GM12891 (cell line): ENCODE results near the gene INPP5F.

Experiments
- DNase-seq: peaks from one replicate; pipeline ENCODE4 v3.0.0; 2011; ENCODE audit warnings: low spot score; ENCODE audit not compliant: insufficient read length
- FAIRE-seq: peaks from 2 replicates; lab custom pipeline; 2011; peaks lifted over from hg19 to GRCh38; lab: Jason Lieb, UNC
- PAX5 ChIP-seq: IDR thresholded peaks from 2 replicates; pipeline ENCODE4 v1.6.1; 2011; ENCODE audit warnings: low read length, moderate library complexity, mild to moderate bottlenecking; ENCODE audit not compliant: insufficient read depth, severe bottlenecking
- POLR2A ChIP-seq: IDR thresholded peaks from 2 replicates; pipeline ENCODE4 v1.6.1; 2011; ENCODE audit warnings: low read depth, low read length, control low read depth
- POLR2AphosphoS5 ChIP-seq: IDR thresholded peaks from 2 replicates; pipeline ENCODE4 v1.6.1; 2011; ENCODE audit warnings: low read depth, low read length, control low read depth
- POU2F2 ChIP-seq: IDR thresholded peaks from 2 replicates; pipeline ENCODE4 v1.6.1; 2011; ENCODE audit warnings: low read depth, mild to moderate bottlenecking, control low read depth, low read length, moderate library complexity
- SPI1 ChIP-seq: IDR thresholded peaks from 2 replicates; pipeline ENCODE4 v1.6.1; 2011; ENCODE audit warnings: low read depth, low read length, control low read depth
- TAF1 ChIP-seq: IDR thresholded peaks from 2 replicates; pipeline ENCODE4 v1.6.1; 2011; ENCODE audit warnings: low read depth, low read length, control low read depth

The INPP5F gene

DNA sequence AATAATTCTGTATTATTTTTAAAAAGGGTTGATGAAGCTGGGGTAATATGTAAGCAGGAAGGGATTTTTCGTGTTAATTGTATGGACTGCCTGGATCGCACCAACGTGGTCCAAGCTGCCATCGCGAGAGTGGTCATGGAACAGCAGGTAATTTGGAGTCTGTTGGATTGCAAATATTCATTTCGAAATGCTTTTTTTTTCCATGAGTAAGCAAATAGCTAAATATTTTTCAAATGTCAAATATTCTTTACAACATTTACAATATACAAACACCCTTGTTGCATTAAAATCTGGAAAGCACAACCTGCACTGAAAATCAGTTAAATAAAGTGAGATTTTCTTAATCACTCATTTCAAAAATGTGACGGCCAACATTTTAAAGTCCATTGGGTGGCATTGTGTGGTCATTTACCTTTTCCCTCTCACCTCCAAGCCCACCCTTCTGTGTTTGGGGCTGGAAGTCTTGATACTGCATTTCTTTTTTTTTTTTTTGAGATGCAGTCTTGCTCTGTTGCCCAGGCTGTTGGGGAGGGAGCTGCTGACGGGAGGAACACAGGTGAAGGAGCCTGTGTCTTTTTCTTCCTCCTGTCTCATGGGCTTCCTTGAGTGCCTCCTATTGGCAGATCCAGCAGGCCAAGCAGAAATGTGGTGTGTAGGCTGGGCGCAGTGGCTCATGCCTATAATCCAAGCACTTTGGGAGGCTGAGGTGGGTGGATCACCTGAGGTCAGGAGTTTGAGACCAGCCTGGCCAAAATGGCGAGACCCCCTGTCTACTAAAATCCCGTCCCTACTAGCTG lies 80.7 kb downstream of the INPP5F start:
- no peak for DNase-seq
- TF ChIP-seq POU2F2 (no peak), POLR2A (no peak), PAX5 (no peak)
- no peak for FAIRE-seq

DNA sequence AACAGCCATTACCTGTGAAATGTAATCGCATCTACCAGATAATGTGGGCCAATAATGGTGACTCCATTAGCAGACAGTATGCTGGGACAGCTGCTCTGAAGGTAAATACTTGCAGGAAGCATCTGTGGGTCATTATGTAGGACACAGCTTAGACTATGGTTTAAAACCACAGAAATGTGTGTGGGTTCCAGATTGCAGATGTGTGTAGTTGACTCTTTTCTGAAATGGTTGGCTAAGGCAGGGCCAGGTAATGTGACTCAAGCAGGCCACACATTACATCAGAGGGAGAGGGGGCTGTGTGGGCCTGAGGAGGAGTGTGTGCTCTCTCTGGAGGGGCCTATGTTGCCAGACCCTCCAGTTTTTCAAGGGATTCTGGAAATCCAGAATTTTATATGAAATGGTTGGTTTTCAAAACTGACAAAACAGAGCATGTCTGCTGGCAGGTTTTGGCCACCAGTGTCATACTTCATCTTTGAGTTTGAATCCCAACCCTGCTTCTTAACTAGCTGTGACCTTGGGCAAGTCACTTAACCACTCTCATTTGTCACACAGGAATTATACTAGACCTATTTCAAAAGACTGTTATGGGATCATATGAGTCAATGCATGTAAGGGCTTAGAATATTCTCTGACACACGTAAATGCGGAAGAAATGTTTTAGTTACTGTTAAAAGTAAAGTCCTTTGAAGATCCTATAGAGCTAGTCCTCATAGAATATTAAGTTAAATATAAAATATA lies 82.3 kb downstream of the INPP5F start:
- TF ChIP-seq POLR2AphosphoS5: no peak
- TF ChIP-seq POU2F2: no peak
- no peak for TF ChIP-seq PAX5
- TF ChIP-seq SPI1: no peak
- FAIRE-seq (peak; percentile 93), DNase-seq (no peak)

DNA sequence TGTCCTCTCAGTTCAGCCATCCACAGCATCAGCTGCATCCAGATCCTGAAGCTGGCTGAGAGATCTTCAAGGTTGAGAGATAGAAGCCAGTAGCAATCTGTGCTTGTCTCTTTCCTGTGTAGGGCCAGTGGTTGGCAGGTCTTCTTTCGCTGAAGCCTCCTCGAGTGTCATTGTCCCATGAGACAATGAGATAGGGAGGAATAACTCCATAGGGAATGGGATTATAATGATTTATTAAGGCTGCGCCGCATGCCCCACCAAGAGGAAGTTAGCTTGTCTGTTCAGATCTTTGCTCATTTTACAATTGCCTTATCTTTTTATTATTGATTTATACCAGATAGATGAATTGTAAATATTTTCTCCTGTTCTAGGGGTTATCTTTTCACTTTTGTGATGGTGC lies 85.3 kb downstream of the INPP5F start:
- FAIRE-seq (no peak), DNase-seq (no peak)
- TF ChIP-seq POLR2A (no peak), POU2F2 (no peak), POLR2AphosphoS5 (no peak), SPI1 (no peak), PAX5 (no peak), TAF1 (no peak)

DNA sequence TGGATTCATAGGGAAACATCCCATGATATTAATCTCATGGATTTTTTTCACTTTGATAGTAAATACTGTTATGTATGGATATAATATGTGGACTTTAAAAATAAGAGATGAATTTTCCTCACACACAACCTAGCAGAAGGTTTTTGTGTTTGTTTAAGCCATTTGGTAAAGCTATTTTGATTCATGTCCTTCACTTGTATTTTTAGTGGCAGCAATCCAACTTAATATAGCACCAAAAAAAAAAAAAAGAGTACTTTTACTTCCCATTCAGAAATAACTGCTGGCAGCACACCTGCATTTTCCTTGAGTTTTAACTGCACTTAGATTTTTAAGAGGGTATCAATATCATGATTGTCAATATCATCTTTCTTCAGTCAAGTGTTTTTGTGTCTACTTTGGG lies 86.8 kb downstream of the INPP5F start:
- DNase-seq (no peak), FAIRE-seq (no peak)
- no peak for TF ChIP-seq POLR2AphosphoS5
- TF ChIP-seq TAF1: no peak
- TF ChIP-seq POU2F2: no peak
- TF ChIP-seq SPI1: no peak
- no peak for TF ChIP-seq POLR2A
- TF ChIP-seq PAX5: no peak

DNA sequence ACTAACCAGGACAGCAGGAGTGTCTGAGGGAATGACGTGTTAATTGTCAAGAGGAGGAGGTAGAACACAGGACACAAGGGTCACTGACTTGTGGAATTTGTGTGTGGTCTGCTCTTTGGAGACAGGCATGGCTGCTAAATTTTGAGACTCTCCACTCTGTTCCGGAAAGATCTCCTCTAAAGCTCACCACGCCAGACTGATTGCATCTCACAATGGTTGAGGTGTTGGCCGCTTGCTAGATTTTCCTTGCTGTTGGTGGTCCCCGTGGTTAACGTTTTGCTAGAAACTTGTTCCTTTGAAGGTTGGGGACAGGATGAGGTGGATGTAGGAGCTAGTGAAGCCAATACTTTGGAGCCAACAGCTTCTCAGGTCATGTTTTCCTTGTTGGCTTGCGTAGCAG lies 89.8 kb downstream of the INPP5F start:
- no peak for DNase-seq
- no peak for TF ChIP-seq TAF1
- no peak for FAIRE-seq

DNA sequence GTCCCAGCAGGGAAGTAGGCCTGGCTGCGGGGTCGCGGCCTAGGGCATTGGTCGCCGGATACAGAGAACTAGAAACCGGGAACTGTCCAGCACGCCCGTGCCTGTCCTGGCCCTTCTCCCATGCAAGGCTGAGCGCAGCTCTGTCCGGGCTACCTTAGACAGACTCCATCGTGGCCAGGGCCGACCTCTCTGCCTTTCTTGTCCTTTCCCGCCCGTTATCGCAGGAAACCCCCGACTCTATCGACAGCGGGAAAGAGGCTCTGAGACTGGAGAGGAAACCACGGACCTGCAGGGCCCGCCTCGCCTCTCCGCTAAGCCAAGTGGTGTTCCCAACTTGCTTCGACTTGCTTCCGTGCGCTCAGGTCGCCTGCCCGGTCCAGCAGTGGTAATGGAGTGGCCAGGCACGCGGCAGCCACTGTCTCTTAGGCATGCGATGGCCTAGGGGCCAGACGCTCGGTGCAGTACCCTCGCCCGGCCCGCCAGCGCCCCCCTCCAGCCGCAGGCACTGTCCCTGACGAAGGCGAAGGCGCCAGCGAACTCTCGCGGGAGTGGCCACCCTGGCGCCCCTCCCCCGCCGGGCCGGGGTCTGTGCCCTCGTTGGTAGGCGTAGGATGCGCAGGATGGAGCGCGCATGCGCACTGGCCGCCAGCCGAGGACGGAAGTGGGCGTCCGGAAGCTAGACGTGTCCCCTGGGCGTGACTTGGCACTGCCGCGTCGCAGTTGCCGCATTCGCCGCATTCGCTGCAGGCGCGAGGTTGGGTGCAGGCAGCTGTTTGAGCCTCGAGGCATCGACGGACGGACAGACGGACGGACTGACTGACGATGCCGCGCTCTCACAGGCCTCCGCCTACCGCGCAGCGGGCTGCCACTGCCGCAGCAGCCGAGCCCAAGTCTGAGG lies 92.4 kb downstream of the INPP5F start:
- FAIRE-seq (no peak), DNase-seq (no peak)
- TF ChIP-seq POLR2AphosphoS5 (no peak), TAF1 (no peak), POLR2A (no peak), PAX5 (no peak), SPI1 (no peak), POU2F2 (no peak)

DNA sequence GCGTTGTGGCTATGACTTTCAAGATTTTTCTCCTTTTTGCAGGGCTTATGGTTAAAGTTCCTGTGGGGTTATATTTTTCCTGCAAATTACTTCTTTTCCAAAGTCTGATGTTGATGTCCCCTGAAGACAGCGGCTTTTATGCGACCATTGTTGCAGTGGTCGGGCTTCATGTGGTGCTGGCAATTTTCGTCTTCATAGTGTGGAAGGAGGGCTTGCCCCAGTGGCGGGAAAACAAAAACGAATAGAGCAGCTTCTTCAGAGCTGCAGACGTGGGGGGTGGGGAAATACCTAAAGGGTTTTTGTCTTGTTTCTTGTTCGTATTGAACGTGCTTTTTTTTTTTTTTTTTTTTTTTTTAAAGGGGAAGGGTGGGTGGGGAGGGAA lies 93.0 kb downstream of the INPP5F start:
- FAIRE-seq (no peak), DNase-seq (no peak)
- TF ChIP-seq POU2F2 (no peak), PAX5 (no peak), POLR2A (no peak), SPI1 (no peak), TAF1 (no peak), POLR2AphosphoS5 (no peak)

DNA sequence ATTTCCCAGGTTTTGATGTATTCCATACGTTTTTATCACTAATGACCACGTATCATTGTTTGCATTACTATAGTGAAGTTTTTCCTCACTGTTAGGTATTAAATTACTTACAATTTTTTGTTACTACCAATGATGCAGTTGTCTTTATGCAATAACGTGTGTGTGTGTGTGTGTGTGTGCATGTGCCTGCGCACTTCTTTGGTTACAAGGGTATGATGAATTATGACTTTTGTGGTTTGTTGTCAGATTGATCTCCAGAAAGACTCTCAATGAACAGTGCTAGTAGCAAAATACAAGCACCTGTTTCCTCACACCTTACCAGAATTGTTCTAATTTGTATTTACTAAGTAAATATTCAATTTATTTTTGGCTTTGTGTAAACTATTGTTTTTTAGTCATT lies 95.3 kb downstream of the INPP5F start:
- DNase-seq (no peak), FAIRE-seq (no peak)
- no peak for TF ChIP-seq PAX5
- no peak for TF ChIP-seq POU2F2
- TF ChIP-seq POLR2A: no peak
- TF ChIP-seq POLR2AphosphoS5: no peak
- no peak for TF ChIP-seq TAF1
- no peak for TF ChIP-seq SPI1

DNA sequence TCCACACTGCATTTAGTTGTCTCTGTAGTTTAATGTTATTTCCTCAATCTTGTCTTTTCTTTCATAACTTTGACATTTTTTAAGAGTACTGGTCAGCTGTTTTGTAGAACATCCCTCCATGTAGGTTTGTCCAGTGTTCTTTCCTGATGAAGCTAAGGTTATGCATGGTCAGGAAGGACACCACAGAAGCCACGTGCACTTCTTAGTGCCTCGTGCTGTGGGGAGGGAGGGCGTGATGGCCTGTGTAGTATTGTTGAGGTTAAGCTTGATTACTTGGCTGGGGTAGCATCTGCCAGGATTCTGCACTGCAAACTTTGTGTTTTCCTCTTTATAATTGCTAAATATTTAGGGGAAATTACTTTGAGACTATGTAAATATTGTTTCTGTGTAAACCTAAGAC lies 98.4 kb downstream of the INPP5F start:
- TF ChIP-seq TAF1 (no peak), SPI1 (no peak), POLR2A (no peak), POU2F2 (no peak), POLR2AphosphoS5 (no peak), PAX5 (no peak)
- FAIRE-seq (no peak), DNase-seq (no peak)

DNA sequence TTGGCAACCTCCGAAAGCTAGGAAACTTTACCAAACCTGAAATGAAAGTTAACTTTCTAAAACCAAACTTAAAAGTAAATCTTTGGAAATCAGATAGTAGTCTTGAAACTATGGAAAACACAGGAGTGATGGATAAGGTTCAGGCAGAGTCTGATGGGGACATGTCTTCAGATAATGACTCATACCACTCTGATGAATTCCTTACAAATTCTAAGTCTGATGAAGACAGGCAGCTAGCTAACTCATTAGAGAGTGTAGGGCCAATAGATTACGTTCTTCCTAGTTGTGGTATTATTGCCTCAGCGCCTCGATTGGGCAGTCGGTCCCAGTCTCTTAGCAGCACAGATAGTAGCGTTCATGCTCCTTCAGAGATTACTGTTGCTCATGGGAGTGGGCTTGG lies 100.9 kb downstream of the INPP5F start:
- TF ChIP-seq SPI1: no peak
- TF ChIP-seq TAF1: no peak
- no peak for TF ChIP-seq POU2F2
- TF ChIP-seq POLR2A: no peak
- TF ChIP-seq PAX5: no peak
- TF ChIP-seq POLR2AphosphoS5: no peak; the same call in 1 of the 2 replicates
- FAIRE-seq: no peak
- no peak for DNase-seq
